ENCODE results near the gene CREB1. TPM values are rescaled to one million over a fixed set of nuclear protein-coding genes. Genes with fewer than 3 reads are reported as not detected.

Gene CREB1
- total and polyA plus RNA-seq, 2 donors (not counting 3 experiments of a cell fraction or from before 2014, with no cell fraction given), result 31.0 to 71.1 TPM

DNA sequence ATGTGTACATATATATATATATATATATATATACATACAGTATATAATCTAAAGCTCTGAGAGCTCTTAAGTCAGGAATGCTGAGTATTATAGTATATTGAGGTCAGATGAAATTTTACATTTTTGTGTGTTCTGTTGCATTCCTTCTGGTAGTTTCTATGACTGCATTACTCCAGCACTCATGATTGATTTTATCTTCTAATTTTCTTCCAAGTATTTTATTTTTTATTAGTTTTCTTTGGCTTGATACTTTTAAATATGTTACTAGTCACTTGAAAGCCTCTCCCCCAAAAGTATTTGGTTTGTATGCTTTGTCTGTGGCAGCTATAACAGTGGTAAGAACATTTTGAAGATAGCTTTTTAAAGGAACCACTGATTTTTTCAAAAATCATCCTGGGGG lies 70.5 kb downstream of the CREB1 start:
- no peak overlapping the region for H3K27ac ChIP-seq (ENCODE audit: insufficient read depth, low read depth, low read length)
- CTCF ChIA-PET, result interaction anchor here (1.4 kb wide), 1 partner anchor 22 kb away, joined by 3 read pairs; no protein-coding TSS in a partner anchor
- TF ChIP-seq FOS (IDR thresholded peaks at IDR 0.05; ENCODE audit: borderline replicate concordance, insufficient read depth, low read length), result no peak
- no peak for TF ChIP-seq JUN (IDR thresholded peaks at IDR 0.05; ENCODE audit: borderline replicate concordance, insufficient read depth, insufficient read length, low read depth)
- TF ChIP-seq POLR2AphosphoS5 (IDR thresholded peaks at IDR 0.05; ENCODE audit: insufficient read depth, low read depth, low read length), result no peak
- TF ChIP-seq, protein P1, sequence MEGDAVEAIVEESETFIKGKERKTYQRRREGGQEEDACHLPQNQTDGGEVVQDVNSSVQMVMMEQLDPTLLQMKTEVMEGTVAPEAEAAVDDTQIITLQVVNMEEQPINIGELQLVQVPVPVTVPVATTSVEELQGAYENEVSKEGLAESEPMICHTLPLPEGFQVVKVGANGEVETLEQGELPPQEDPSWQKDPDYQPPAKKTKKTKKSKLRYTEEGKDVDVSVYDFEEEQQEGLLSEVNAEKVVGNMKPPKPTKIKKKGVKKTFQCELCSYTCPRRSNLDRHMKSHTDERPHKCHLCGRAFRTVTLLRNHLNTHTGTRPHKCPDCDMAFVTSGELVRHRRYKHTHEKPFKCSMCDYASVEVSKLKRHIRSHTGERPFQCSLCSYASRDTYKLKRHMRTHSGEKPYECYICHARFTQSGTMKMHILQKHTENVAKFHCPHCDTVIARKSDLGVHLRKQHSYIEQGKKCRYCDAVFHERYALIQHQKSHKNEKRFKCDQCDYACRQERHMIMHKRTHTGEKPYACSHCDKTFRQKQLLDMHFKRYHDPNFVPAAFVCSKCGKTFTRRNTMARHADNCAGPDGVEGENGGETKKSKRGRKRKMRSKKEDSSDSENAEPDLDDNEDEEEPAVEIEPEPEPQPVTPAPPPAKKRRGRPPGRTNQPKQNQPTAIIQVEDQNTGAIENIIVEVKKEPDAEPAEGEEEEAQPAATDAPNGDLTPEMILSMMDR (IDR thresholded peaks at IDR 0.05; ENCODE audit: extremely low read depth in 1 of 2, insufficient read depth in 1 of 2, low read depth in 1 of 2, low read length in 2 of 2), result no peak

DNA sequence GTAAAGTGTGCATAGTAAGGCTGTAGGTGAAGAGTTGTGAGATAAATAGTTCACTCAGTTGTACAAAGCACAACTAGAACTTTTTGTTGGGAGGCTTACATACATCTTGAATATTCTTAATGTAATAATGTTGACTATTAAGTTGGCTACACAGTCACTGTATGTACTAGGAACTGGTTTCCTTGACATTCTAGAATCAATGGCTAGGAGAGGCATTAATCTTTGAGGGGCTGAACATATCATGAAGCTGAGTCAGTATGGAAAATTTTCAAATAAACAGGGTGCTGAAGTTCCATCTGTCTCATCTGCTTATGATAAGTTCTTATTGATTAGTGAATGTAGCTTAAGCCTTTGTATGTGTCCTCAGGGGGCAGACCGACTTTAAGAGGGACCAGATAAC lies 72.0 kb downstream of the CREB1 start:
- Histone ChIP-seq H4K20me1 (replicated peaks; ENCODE audit: control insufficient read depth, extremely low read depth, insufficient read depth, low read length) (no peaks in the 10 kb centered on the region), H3K36me3 (ENCODE audit: control insufficient read depth in 2 of 2, extremely low read depth in 1 of 2, insufficient read depth in 2 of 2, low read length in 2 of 2) (peaks cover 0 to 4% of the 10 kb centered on the region in 2 experiments), H3K4me2 (ENCODE audit: insufficient read depth, low read length) (no peak overlapping the region), H3K27me3 (ENCODE audit: control insufficient read depth in 2 of 2, insufficient read depth in 2 of 2, low read length in 2 of 2) (no peaks in the 10 kb centered on the region), H3K79me2 (ENCODE audit: control insufficient read depth, insufficient read depth, low read length) (no peaks in the 10 kb centered on the region), H3K9me3 (replicated peaks; ENCODE audit: control insufficient read depth, insufficient read depth, low read length) (no peaks in the 10 kb centered on the region), H3K4me3 (replicated peaks in 1 of 3; ENCODE audit: insufficient read depth in 1 of 3, low read depth in 1 of 3, low read length in 3 of 3) (no peak overlapping the region), H3K9me1 (replicated peaks; ENCODE audit: control insufficient read depth, extremely low read depth, insufficient read depth, low read length) (no peaks in the 10 kb centered on the region), H3K27ac (ENCODE audit: insufficient read depth, low read depth, low read length) (no peak overlapping the region), H3K9ac (replicated peaks; ENCODE audit: extremely low read depth, insufficient read depth, low read length) (no peak overlapping the region), H2AFZ (ENCODE audit: low read depth, low read length) (no peak overlapping the region), H3K4me1 (ENCODE audit: control insufficient read depth, extremely low read depth, insufficient read depth, low read length) (no peaks in the 10 kb centered on the region)
- DNase-seq (ENCODE audit: low read depth, low spot score) (no peak), FAIRE-seq (no peak)
- CTCF ChIA-PET, result interaction anchor here (0.8 to 1.2 kb wide), 2 partner anchors 19 to 25 kb away, joined by 3 to 4 read pairs; no protein-coding TSS in a partner anchor
- dilution Hi-C loops (cut with MboI; ENCODE audit: extremely low pct_ligation_motif_present, low sequenced_read_pairs), result no loop called here
- no TSS peak for BruUV-seq (replicated peaks)
- TF ChIP-seq, protein P2, sequence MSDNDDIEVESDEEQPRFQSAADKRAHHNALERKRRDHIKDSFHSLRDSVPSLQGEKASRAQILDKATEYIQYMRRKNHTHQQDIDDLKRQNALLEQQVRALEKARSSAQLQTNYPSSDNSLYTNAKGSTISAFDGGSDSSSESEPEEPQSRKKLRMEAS (IDR thresholded peaks at IDR 0.05; ENCODE audit: insufficient read depth, insufficient read length), result no peak
- no peak for TF ChIP-seq GATA2 (IDR thresholded peaks at IDR 0.05; ENCODE audit: insufficient read depth, insufficient read length, low read depth, low read length)
- no peak for TF ChIP-seq POLR2A (IDR thresholded peaks at IDR 0.05; ENCODE audit: low read depth, low read length)
- no peak for TF ChIP-seq MYC (IDR thresholded peaks at IDR 0.05; ENCODE audit: low read depth, low read length)
- TF ChIP-seq, protein P1 (IDR thresholded peaks at IDR 0.05; ENCODE audit: extremely low read depth in 1 of 2, insufficient read depth in 1 of 2, low read depth in 1 of 2, low read length in 2 of 2), result no peak
- no peak for TF ChIP-seq FOS (IDR thresholded peaks at IDR 0.05; ENCODE audit: borderline replicate concordance, insufficient read depth, low read length)
- no peak for TF ChIP-seq POLR2AphosphoS5 (IDR thresholded peaks at IDR 0.05; ENCODE audit: insufficient read depth, low read depth, low read length)
- no peak for TF ChIP-seq JUN (IDR thresholded peaks at IDR 0.05; ENCODE audit: borderline replicate concordance, insufficient read depth, insufficient read length, low read depth)
- TF ChIP-seq EZH2 (IDR thresholded peaks at IDR 0.05; ENCODE audit: borderline replicate concordance, low read depth, low read length, severe bottlenecking), result no peak
- POLR2A ChIA-PET, result no interaction called here
- intact Hi-C loops (cut with micrococcal nuclease), result no loop called here

More for the DNA sequence above, 70.5 kb downstream of the CREB1 start:
- no peaks in the 10 kb centered on the region for H3K79me2 ChIP-seq (ENCODE audit: control insufficient read depth, insufficient read depth, low read length)
- dilution Hi-C loops (cut with MboI; ENCODE audit: extremely low pct_ligation_motif_present, low sequenced_read_pairs), result no loop called here
- no peaks in the 10 kb centered on the region for H4K20me1 ChIP-seq (replicated peaks; ENCODE audit: control insufficient read depth, extremely low read depth, insufficient read depth, low read length)
- no peak for DNase-seq (ENCODE audit: low read depth, low spot score)
- H3K9ac ChIP-seq (replicated peaks; ENCODE audit: extremely low read depth, insufficient read depth, low read length), result no peak overlapping the region
- FAIRE-seq, result no peak
- no peak overlapping the region for H3K4me3 ChIP-seq (replicated peaks in 1 of 3; ENCODE audit: insufficient read depth in 1 of 3, low read depth in 1 of 3, low read length in 3 of 3)
- H3K27me3 ChIP-seq (ENCODE audit: control insufficient read depth in 2 of 2, insufficient read depth in 2 of 2, low read length in 2 of 2), result no peaks in the 10 kb centered on the region
- intact Hi-C loops (cut with micrococcal nuclease), result no loop called here
- no peaks in the 10 kb centered on the region for H3K9me3 ChIP-seq (replicated peaks; ENCODE audit: control insufficient read depth, insufficient read depth, low read length)
- H3K4me2 ChIP-seq (ENCODE audit: insufficient read depth, low read length), result no peak overlapping the region
- peaks cover 0 to 4% of the 10 kb centered on the region in 2 experiments for H3K36me3 ChIP-seq (ENCODE audit: control insufficient read depth in 2 of 2, extremely low read depth in 1 of 2, insufficient read depth in 2 of 2, low read length in 2 of 2)
- POLR2A ChIA-PET, result no interaction called here
- no peaks in the 10 kb centered on the region for H3K4me1 ChIP-seq (ENCODE audit: control insufficient read depth, extremely low read depth, insufficient read depth, low read length)
- no peaks in the 10 kb centered on the region for H3K9me1 ChIP-seq (replicated peaks; ENCODE audit: control insufficient read depth, extremely low read depth, insufficient read depth, low read length)
- H2AFZ ChIP-seq (ENCODE audit: low read depth, low read length), result no peak overlapping the region
- BruUV-seq (replicated peaks), result no TSS peak
